Naive thymus-derived CD4-positive, alpha-beta T cell (primary cell): ENCODE measurements around the gene CDCP2. TPM values are rescaled to one million over a fixed set of nuclear protein-coding genes. Genes with fewer than 3 reads are reported as not detected.

ENCODE experiments used
- ATAC-seq: fragments of 150-1000 bp; cut with Tn5 transposase; 2 replicates; pipeline ENCODE4 v1.10.0; 2021; ENCODE audit warnings: mild to moderate bottlenecking, moderate library complexity
- CTCF ChIA-PET: fragments of 350-600 bp; sonication (Branson Sonifier 250); formaldehyde crosslinking; loops from one replicate; lab custom pipeline; 2021; ENCODE audit warnings: antibody characterized with exemption; lab: Charles Lee
- POLR2A ChIA-PET: fragments of 350-600 bp; sonication (Branson Sonifier 250); formaldehyde crosslinking; loops from one replicate; lab custom pipeline; 2021; ENCODE audit warnings: antibody characterized with exemption, inconsistent platforms; lab: Charles Lee
- DNase-seq, 9 donors: peaks; one replicate each; pipeline versions ENCODE4 v3.0.0 to v3.0.0-alpha.2; 2020 to 2022; ENCODE audit warnings: mixed read lengths in 1 of 9
- H3K27ac ChIP-seq: one replicate; pipeline ENCODE4 v1.7.0; 2013; ENCODE audit warnings: mild to moderate bottlenecking, low read depth, low read length, moderate library complexity
- H3K27me3 ChIP-seq, 2 donors: one replicate each; pipeline ENCODE4 v1.7.0; 2013; ENCODE audit warnings: low read length in 2 of 2, mild to moderate bottlenecking in 2 of 2, moderate library complexity in 2 of 2; ENCODE audit not compliant: control insufficient read depth in 2 of 2, insufficient read depth in 2 of 2
- H3K36me3 ChIP-seq, 3 experiments: 1 replicate in 2 of 3; 2 replicates in 1 of 3; pipeline ENCODE4 v1.7.0; 2013; ENCODE audit warnings: low read length in 3 of 3, mild to moderate bottlenecking in 3 of 3, moderate library complexity in 1 of 3; ENCODE audit not compliant: insufficient read depth in 3 of 3, control insufficient read depth in 2 of 3
- H3K4me1 ChIP-seq, 2 donors: one replicate each; pipeline ENCODE4 v1.7.0; 2013; ENCODE audit warnings: low read length in 2 of 2, mild to moderate bottlenecking in 2 of 2, moderate library complexity in 1 of 2; ENCODE audit not compliant: control insufficient read depth in 2 of 2, insufficient read depth in 2 of 2
- H3K4me3 ChIP-seq: 2 replicates; pipeline ENCODE4 v1.7.0; 2013; ENCODE audit warnings: mild to moderate bottlenecking, low read length
- H3K9me3 ChIP-seq, 3 experiments: 1 replicate in 2 of 3; 2 replicates in 1 of 3; pipeline ENCODE4 v1.7.0; 2013; ENCODE audit warnings: low read length in 3 of 3; ENCODE audit not compliant: control insufficient read depth in 2 of 3
- H3K27ac Mint-ChIP-seq, 9 donors: one replicate each; pipeline ENCODE4 v1.8.0; 2020 to 2022; ENCODE audit warnings: mixed read lengths in 9 of 9, mild to moderate bottlenecking in 8 of 9, moderate library complexity in 5 of 9, inconsistent platforms in 2 of 9
- H3K27me3 Mint-ChIP-seq, 5 donors: one replicate each; pipeline ENCODE4 v1.8.0; 2021 to 2022; ENCODE audit warnings: mixed read lengths in 5 of 5, mild to moderate bottlenecking in 1 of 5
- H3K36me3 Mint-ChIP-seq, 5 donors: one replicate each; pipeline ENCODE4 v1.8.0; 2020 to 2022; ENCODE audit warnings: mixed read lengths in 5 of 5, mild to moderate bottlenecking in 3 of 5, inconsistent platforms in 1 of 5
- H3K4me1 Mint-ChIP-seq, 7 donors: one replicate each; pipeline ENCODE4 v1.8.0; 2020 to 2022; ENCODE audit warnings: mixed read lengths in 7 of 7, mild to moderate bottlenecking in 3 of 7, inconsistent platforms in 1 of 7
- H3K4me3 Mint-ChIP-seq, 10 donors: one replicate each; pipeline ENCODE4 v1.8.0; 2020 to 2022; ENCODE audit warnings: mild to moderate bottlenecking in 10 of 10, mixed read lengths in 10 of 10, moderate library complexity in 6 of 10, inconsistent platforms in 2 of 10
- H3K9me3 Mint-ChIP-seq, 11 donors: one replicate each; pipeline ENCODE4 v1.8.0; 2020 to 2022; ENCODE audit warnings: mixed read lengths in 11 of 11, mild to moderate bottlenecking in 4 of 11, inconsistent platforms in 1 of 11, moderate library complexity in 1 of 11
- intact Hi-C, 2 donors: fragments of 100-400 bp; cut with micrococcal nuclease; formaldehyde crosslinking; loops; one replicate each; pipeline ENCODE4 v1.15.1; 2023
- polyA plus RNA-seq, 2 donors: library from polyadenylated mRNA; unstranded; fragments of 300-500 nt; fragmentation: Illumina TruSeq; gene quantifications; one replicate each; pipeline ENCODE4 v1.2.3, GENCODE V29; 2021
- total RNA-seq, 6 experiments: library from RNA in 5 of 6; stranded (reverse) in 5 of 6; gene quantifications; 1 replicate in 5 of 6; 2 replicates in 1 of 6; pipeline ENCODE4 v1.2.3 and lab custom pipeline; 2021 to 2026

Gene CDCP2
- total and polyA plus RNA-seq, 7 experiments from 2014 or later: 0.22 to 0.30 TPM; not detected in 5

- no peaks in the 10 kb centered on the region for H3K36me3 Mint-ChIP-seq
- H3K4me1 Mint-ChIP-seq: no peaks in the 10 kb centered on the region
- H3K36me3 ChIP-seq: no peaks in the 10 kb centered on the region
- intact Hi-C loops: no loop called here
- no peaks in the 10 kb centered on the region for H3K27me3 ChIP-seq
- no peak overlapping the region for H3K27ac ChIP-seq
- H3K27ac Mint-ChIP-seq: no peak overlapping the region
- no peak overlapping the region for H3K4me3 Mint-ChIP-seq
- CTCF ChIA-PET: interaction anchor here (0.9 kb wide), 1 partner anchor 354 kb away, joined by 4 read pairs; no protein-coding TSS in a partner anchor
- H3K27me3 Mint-ChIP-seq: peaks cover 0 to 4% (median 0%) of the 10 kb centered on the region in 5 donors
- DNase-seq (no peak), ATAC-seq (no peak)
- H3K4me1 ChIP-seq: no peaks in the 10 kb centered on the region
- no peak overlapping the region for H3K4me3 ChIP-seq
- no peaks in the 10 kb centered on the region for H3K9me3 Mint-ChIP-seq
- POLR2A ChIA-PET: no interaction called here
- no peaks in the 10 kb centered on the region for H3K9me3 ChIP-seq
Observed at GRCh38 chr1:54135436-54136120, 17.2 kb downstream of the CDCP2 start.

- Histone ChIP-seq H3K4me1 (no peaks in the 10 kb centered on the region), H3K27ac (no peak overlapping the region), H3K4me3 (no peak overlapping the region), H3K36me3 (no peaks in the 10 kb centered on the region), H3K9me3 (no peaks in the 10 kb centered on the region), H3K27me3 (no peaks in the 10 kb centered on the region)
- Mint-ChIP-seq H3K27me3 (peaks cover 0 to 8% (median 0%) of the 10 kb centered on the region in 5 donors), H3K9me3 (no peaks in the 10 kb centered on the region), H3K27ac (peak overlapping the region in 1 of 9 donors; percentile 14), H3K36me3 (no peaks in the 10 kb centered on the region), H3K4me3 (no peak overlapping the region), H3K4me1 (no peaks in the 10 kb centered on the region)
- no peak for DNase-seq
- ATAC-seq: no peak
- CTCF ChIA-PET: no interaction called here
- POLR2A ChIA-PET: no interaction called here
- intact Hi-C loops: no loop called here
Observed at GRCh38 chr1:54134295-54134694, 18.5 kb downstream of the CDCP2 start.

GRCh38 chr1:54132495-54132894, 20.3 kb downstream of the CDCP2 start:
- no peak overlapping the region for H3K27ac ChIP-seq
- H3K4me3 ChIP-seq: no peak overlapping the region
- Mint-ChIP-seq H3K36me3 (no peaks in the 10 kb centered on the region), H3K27ac (no peak overlapping the region), H3K4me3 (no peak overlapping the region), H3K27me3 (peaks cover 0 to 14% (median 0%) of the 10 kb centered on the region in 5 donors), H3K9me3 (no peaks in the 10 kb centered on the region), H3K4me1 (no peaks in the 10 kb centered on the region)
- POLR2A ChIA-PET: no interaction called here
- intact Hi-C loops: no loop called here
- no peaks in the 10 kb centered on the region for H3K27me3 ChIP-seq
- DNase-seq: no peak
- H3K9me3 ChIP-seq: no peaks in the 10 kb centered on the region
- ATAC-seq: no peak
- CTCF ChIA-PET: no interaction called here
- no peaks in the 10 kb centered on the region for H3K4me1 ChIP-seq
- no peaks in the 10 kb centered on the region for H3K36me3 ChIP-seq

GRCh38 chr1:54131419-54131818, 21.4 kb downstream of the CDCP2 start:
- Histone ChIP-seq H3K36me3 (no peaks in the 10 kb centered on the region), H3K4me1 (no peaks in the 10 kb centered on the region), H3K27me3 (no peaks in the 10 kb centered on the region), H3K27ac (no peak overlapping the region), H3K9me3 (no peaks in the 10 kb centered on the region), H3K4me3 (no peak overlapping the region)
- ChIA-PET CTCF (interaction anchor here (0.5 kb wide), 1 partner anchor 8 kb away, joined by 5 read pairs; no protein-coding TSS in a partner anchor), POLR2A (no interaction called here)
- H3K36me3 Mint-ChIP-seq: no peaks in the 10 kb centered on the region
- no peaks in the 10 kb centered on the region for H3K4me1 Mint-ChIP-seq
- intact Hi-C loops: no loop called here
- DNase-seq (no peak), ATAC-seq (no peak)
- H3K9me3 Mint-ChIP-seq: no peaks in the 10 kb centered on the region
- no peak overlapping the region for H3K4me3 Mint-ChIP-seq
- peaks cover 0 to 14% (median 0%) of the 10 kb centered on the region in 5 donors for H3K27me3 Mint-ChIP-seq
- no peak overlapping the region for H3K27ac Mint-ChIP-seq

- POLR2A ChIA-PET: no interaction called here
Observed at GRCh38 chr1:54129858-54130257, 22.9 kb downstream of the CDCP2 start.

GRCh38 chr1:54127594-54128300, 25.1 kb downstream of the CDCP2 start:
- Histone ChIP-seq H3K36me3 (no peaks in the 10 kb centered on the region), H3K9me3 (no peaks in the 10 kb centered on the region), H3K4me1 (no peaks in the 10 kb centered on the region), H3K27ac (no peak overlapping the region), H3K27me3 (no peaks in the 10 kb centered on the region), H3K4me3 (no peak overlapping the region)
- Mint-ChIP-seq H3K27ac (no peak overlapping the region), H3K4me3 (no peak overlapping the region), H3K36me3 (no peaks in the 10 kb centered on the region), H3K27me3 (peaks cover 0 to 15% (median 0%) of the 10 kb centered on the region in 5 donors), H3K4me1 (peaks cover 0 to 4% (median 0%) of the 10 kb centered on the region in 7 donors), H3K9me3 (no peaks in the 10 kb centered on the region)
- DNase-seq: no peak
- ChIA-PET POLR2A (no interaction called here), CTCF (no interaction called here)
- no peak for ATAC-seq
- intact Hi-C loops: no loop called here

More at GRCh38 chr1:54129858-54130257, 22.9 kb downstream of the CDCP2 start:
- DNase-seq (no peak), ATAC-seq (no peak)
- no peaks in the 10 kb centered on the region for H3K27me3 ChIP-seq
- no peaks in the 10 kb centered on the region for H3K36me3 Mint-ChIP-seq
- H3K27ac ChIP-seq: no peak overlapping the region
- no peak overlapping the region for H3K4me3 Mint-ChIP-seq
- no peak overlapping the region for H3K4me3 ChIP-seq
- H3K27me3 Mint-ChIP-seq: peaks cover 0 to 13% (median 0%) of the 10 kb centered on the region in 5 donors
- intact Hi-C loops: no loop called here
- CTCF ChIA-PET: no interaction called here
- H3K9me3 ChIP-seq: no peaks in the 10 kb centered on the region
- no peaks in the 10 kb centered on the region for H3K36me3 ChIP-seq
- H3K4me1 ChIP-seq: no peaks in the 10 kb centered on the region
- peaks cover 0 to 2% (median 0%) of the 10 kb centered on the region in 7 donors for H3K4me1 Mint-ChIP-seq
- no peak overlapping the region for H3K27ac Mint-ChIP-seq
- no peaks in the 10 kb centered on the region for H3K9me3 Mint-ChIP-seq
